ENCODE measurements around the gene PRIM2. TPM values are rescaled to one million over a fixed set of nuclear protein-coding genes. Genes with fewer than 3 reads are reported as not detected.
"Not testable (repeated sequence)": the region's sequence is repeated elsewhere in the genome, so short reads cannot be mapped to it uniquely, and the experiment has no call there.

Gene PRIM2
- 9.1 and 10.2 TPM in 2 replicates for total RNA-seq

- peak; percentile 44 for DNase-seq (ENCODE audit: extremely low read depth, low read depth, low spot score)
These were observed at the start of gene PRIM2 for GRCh38 chr6:57317060-57317943. PRIM2 (plus strand) TSS chr6:57317630; CDS start chr6:57318446, 816 bp downstream.

GRCh38 chr6:57268294-57268640, 49.2 kb upstream of the PRIM2 start:
- no peak for DNase-seq (ENCODE audit: extremely low read depth, low read depth, low spot score)

- DNase-seq (ENCODE audit: extremely low read depth, low read depth, low spot score) = not testable (repeated sequence)
These were observed 43.2 kb upstream of the PRIM2 start for GRCh38 chr6:57274113-57274824.

GRCh38 chr6:57275384-57275783, 42.0 kb upstream of the PRIM2 start:
- DNase-seq (ENCODE audit: extremely low read depth, low read depth, low spot score) = no peak

- DNase-seq (ENCODE audit: extremely low read depth, low read depth, low spot score) = no peak
These were observed 40.5 kb upstream of the PRIM2 start for GRCh38 chr6:57276946-57277345.

- no peak for DNase-seq (ENCODE audit: extremely low read depth, low read depth, low spot score)
These were observed 38.9 kb upstream of the PRIM2 start for GRCh38 chr6:57278570-57278969.

- DNase-seq (ENCODE audit: extremely low read depth, low read depth, low spot score) = no peak
These were observed 38.4 kb upstream of the PRIM2 start for GRCh38 chr6:57279013-57279412.

GRCh38 chr6:57283106-57283505, 34.3 kb upstream of the PRIM2 start:
- DNase-seq (ENCODE audit: extremely low read depth, low read depth, low spot score) = no peak

GRCh38 chr6:57283911-57284455, 33.4 kb upstream of the PRIM2 start:
- no peak for DNase-seq (ENCODE audit: extremely low read depth, low read depth, low spot score)

- not testable (repeated sequence) for DNase-seq (ENCODE audit: extremely low read depth, low read depth, low spot score)
These were observed 29.3 kb upstream of the PRIM2 start for GRCh38 chr6:57288136-57288535.

- DNase-seq (ENCODE audit: extremely low read depth, low read depth, low spot score) = not testable (repeated sequence)
These were observed 24.0 kb upstream of the PRIM2 start for GRCh38 chr6:57293472-57293871.

- DNase-seq (ENCODE audit: extremely low read depth, low read depth, low spot score) = no peak
These were observed 22.5 kb upstream of the PRIM2 start for GRCh38 chr6:57294862-57295445.

GRCh38 chr6:57297505-57297904, 19.9 kb upstream of the PRIM2 start:
- DNase-seq (ENCODE audit: extremely low read depth, low read depth, low spot score) = no peak

- no peak for DNase-seq (ENCODE audit: extremely low read depth, low read depth, low spot score)
These were observed 18.7 kb upstream of the PRIM2 start for GRCh38 chr6:57298741-57299140.

GRCh38 chr6:57301757-57302156, 15.7 kb upstream of the PRIM2 start:
- no peak for DNase-seq (ENCODE audit: extremely low read depth, low read depth, low spot score)

- DNase-seq (ENCODE audit: extremely low read depth, low read depth, low spot score) = no peak
These were observed 15.0 kb upstream of the PRIM2 start for GRCh38 chr6:57302477-57302876.

- no peak for DNase-seq (ENCODE audit: extremely low read depth, low read depth, low spot score)
These were observed 13.3 kb upstream of the PRIM2 start for GRCh38 chr6:57303931-57304681.

- DNase-seq (ENCODE audit: extremely low read depth, low read depth, low spot score) = no peak
These were observed 12.3 kb upstream of the PRIM2 start for GRCh38 chr6:57305107-57305506.

- no peak for DNase-seq (ENCODE audit: extremely low read depth, low read depth, low spot score)
These were observed 11.7 kb upstream of the PRIM2 start for GRCh38 chr6:57305761-57306160.

GRCh38 chr6:57306273-57306672, 11.2 kb upstream of the PRIM2 start:
- no peak for DNase-seq (ENCODE audit: extremely low read depth, low read depth, low spot score)

GRCh38 chr6:57307850-57308249, 9.6 kb upstream of the PRIM2 start:
- DNase-seq (ENCODE audit: extremely low read depth, low read depth, low spot score) = no peak

Data from glomerular endothelial cell (primary cell).